Activated CD4-positive, alpha-beta T cell treated with anti-CD3 and anti-CD28 coated beads, Interleukin-2, Interleukin-6, amounts not matched to agents 100 ng/mL and 50 ng/mL, durations not matched to agents 16 hours and 8 hours (primary cell): ENCODE results near the gene TNS2.
"Not testable (repeated sequence)": the region's sequence is repeated elsewhere in the genome, so short reads cannot be mapped to it uniquely, and the experiment has no call there.

Source experiments
- DNase-seq: peaks from one replicate; pipeline ENCODE4 v3.0.0-alpha.2; 2020

The TNS2 gene

DNA sequence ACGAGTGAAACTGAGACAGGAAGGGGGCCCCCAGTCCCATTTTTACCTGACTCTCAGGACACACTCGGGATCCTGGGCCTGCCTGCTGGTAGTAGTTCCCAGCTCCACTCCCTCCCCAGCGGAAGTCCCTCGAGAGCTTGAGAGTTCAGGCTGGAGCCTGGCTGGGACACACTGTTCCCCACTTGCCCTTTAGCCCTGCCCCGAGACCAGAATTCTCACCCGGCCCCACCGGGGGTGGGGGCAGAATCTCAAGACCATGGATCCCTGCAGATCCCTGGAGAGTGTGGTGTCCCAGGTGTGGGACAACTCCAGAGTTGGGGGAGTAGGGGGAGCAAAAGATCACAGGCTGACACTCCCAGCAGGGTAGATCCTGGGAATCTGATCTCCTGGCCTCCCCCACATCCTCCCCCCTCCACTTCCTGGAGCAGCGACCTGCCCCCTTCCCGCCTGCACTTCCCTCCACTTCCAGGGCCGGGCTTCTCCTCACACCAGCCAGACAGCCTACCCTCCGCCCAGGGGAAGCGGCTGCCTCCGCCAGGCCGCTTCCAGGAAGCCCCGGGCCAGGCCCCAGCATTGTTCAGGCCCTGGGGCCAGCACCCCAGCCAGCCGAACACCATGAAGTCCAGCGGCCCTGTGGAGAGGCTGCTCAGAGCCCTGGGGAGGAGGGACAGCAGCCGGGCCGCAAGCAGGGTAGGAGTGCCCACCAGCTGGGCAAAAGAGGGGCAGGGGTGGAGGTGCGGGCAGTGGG, at the start of gene TNS2:
Gene TNS2 (plus strand): TSS at position 495 of the 748 bp plus-strand sequence. CDS start 121 bp downstream, at position 616.
- DNase-seq: no peak

DNA sequence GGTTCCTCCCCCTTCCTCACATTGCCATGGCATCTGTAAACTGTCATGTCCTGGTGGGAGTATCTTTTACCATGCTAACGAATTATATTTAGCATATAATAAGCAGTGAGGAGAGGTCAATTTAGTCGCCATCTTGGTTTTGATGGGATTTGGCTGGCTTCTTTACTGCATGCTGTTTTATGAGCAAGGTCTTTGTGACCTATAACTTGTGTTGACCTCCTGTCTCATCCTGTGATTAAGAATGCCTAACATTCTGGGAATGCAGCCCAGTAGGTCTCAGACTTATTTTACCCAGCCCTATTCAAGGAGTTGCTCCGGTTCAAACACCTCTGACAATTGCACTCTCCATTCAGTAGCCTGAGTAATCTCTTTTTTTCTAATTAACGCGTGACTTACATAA, 45.7 kb upstream of the TNS2 start:
- DNase-seq: no peak

GRCh38 chr12:53004582-53004981, 45.3 kb upstream of the TNS2 start:
- no peak for DNase-seq

DNA sequence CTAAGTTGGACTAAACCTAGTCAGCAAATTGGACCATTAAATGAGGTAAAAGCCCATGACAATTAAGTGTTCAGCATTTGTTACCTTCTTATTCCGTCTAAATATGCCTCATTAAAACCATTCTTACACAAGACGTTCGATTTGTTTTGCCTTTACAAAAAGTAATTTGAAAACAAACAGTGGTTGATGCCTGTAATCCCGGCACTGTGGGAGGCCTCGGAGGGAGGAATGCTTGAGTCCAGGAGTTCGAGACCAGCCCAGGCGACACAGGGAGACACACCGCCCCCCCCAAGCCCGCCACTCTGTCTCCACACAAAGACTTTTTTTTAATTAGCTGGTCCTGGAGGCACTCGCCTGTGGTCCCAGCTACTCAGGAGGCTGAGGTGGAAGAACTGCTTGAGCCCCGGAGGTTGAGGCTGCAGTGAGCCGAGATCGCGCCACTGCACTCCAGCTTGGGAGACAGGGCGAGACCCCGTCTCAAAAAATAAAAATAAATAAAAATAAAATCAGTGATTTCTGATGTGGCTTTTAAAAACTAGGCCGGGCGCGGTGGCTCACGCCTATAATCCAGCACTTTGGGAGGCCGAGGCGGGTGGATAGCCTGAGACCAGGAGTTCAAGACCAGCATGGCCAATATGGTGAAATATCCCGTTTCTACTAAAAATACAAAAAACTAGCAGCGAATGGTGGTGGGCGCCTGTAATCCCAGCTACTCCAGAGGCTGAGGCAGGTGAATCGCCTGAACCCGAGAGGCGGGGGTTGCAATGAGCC, 44.5 kb upstream of the TNS2 start:
- no peak for DNase-seq

GRCh38 chr12:53005986-53006809, 43.7 kb upstream of the TNS2 start, which contains the start of gene EIF4B:
TSS of gene EIF4B (plus strand) at chr12:53006456. CDS start at chr12:53006484, 28 bp downstream.
- DNase-seq: peak; percentile 100

DNA sequence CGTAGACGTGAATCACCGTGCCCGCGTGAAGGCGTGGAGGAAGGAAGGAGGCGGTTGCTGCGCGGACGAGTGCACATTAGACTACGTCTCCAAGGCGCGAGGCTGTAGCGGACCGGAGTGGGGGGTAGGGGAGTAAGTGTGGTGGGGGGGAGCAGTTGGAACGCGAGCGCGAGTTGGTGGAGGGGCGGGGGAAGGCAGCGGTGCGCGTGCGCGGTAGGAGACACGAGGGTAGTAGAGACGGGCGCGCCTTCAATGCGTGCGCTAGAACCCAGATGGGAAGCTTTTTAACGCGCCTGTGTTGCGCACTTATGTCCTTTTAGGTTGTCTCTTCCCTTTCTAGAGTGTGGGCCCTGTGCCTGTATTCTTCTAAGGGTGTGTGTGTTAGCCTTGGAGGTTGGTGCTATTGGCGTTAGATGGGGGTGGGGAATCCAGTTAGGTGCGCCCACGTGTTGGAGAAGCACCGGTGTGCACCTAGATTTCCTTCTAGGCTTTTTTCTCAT, 43.0 kb upstream of the TNS2 start:
- DNase-seq: peak; percentile 90

GRCh38 chr12:53007343-53007742, 42.5 kb upstream of the TNS2 start:
- DNase-seq: no peak

GRCh38 chr12:53008760-53009159, 41.1 kb upstream of the TNS2 start:
- DNase-seq: not testable (repeated sequence)

DNA sequence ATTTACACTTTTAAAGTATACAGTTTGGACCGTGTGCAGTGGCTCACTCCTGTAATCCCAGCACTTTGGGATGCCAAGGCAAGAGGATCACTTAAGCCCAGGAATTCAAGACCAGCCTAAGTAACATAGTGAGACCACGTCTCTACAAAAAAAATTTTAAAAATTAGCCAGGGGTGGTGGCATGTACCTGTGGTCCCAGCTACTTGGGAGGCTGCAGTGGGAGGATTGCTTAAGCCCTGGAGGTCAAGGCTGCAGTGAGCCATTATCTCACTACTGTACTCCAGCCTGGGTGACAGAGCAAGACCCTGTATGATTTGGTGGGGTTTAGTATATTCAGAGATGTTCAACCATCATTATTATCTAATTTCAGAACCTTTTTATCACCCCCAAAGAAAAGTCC, 38.9 kb upstream of the TNS2 start:
- no peak for DNase-seq

DNA sequence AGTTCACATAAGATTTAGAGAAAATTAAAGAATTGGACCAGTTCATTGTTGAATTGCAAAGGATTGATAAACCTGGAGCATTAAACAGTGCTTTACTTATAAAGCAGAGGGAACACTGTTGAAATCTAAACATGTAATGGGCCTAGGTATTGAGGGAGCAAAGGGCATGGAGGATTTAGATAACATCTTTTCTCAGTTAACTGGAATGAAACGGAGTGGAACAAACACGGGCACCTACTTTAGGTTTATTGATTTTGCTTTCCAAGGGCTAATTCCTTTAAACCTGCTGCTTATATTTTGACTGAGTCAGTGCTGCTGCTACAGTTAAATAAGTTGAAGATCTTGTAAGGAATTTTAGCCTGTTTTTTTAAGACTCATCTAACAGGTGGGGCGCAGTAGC, 38.0 kb upstream of the TNS2 start:
- DNase-seq: no peak

- no peak for DNase-seq
Measured at GRCh38 chr12:53012928-53013327, 36.9 kb upstream of the TNS2 start.

- DNase-seq: no peak
Measured at GRCh38 chr12:53014709-53015108, 35.2 kb upstream of the TNS2 start.

GRCh38 chr12:53025250-53025649, 24.6 kb upstream of the TNS2 start:
- no peak for DNase-seq

DNA sequence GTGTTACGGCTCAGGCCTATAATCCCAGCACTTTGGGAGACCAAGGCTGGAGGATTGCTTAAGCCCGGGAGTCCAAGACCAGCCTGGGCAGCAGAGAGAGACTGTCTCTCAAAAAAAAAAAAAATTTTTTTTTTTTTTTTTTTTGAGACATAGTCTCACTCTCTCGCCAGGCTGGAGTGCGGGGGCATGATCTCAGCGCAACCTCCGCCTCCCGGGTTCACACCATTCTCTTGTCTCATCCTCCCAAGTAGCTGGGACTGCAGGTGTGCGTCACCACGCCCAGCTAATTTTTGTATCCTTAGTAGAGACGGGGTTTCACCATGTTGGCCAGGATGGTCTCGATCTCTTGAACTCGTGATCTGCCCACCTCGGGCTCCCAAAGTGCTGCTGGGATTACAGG, 22.9 kb upstream of the TNS2 start:
- DNase-seq: not testable (repeated sequence)

GRCh38 chr12:53031616-53032015, 18.2 kb upstream of the TNS2 start:
- no peak for DNase-seq

- not testable (repeated sequence) for DNase-seq
Measured at GRCh38 chr12:53033832-53034231, 16.0 kb upstream of the TNS2 start.

DNA sequence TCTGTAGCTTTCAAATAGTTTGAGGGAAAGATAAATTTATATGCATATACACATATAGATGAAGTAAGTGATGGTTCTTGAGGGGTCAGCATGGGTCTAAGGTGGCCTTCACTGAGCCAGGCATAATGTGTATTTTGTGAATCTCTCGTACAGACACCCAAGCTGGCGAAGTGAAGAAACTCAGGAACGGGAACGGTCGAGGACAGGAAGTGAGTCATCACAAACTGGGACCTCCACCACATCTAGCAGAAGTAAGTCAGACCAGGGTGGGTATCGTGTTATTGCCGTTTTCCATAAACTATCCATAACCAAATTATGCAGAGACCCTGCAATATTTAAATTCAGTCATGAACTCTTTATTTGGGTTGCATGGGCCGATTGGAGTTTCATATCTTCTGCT, 15.4 kb upstream of the TNS2 start:
- no peak for DNase-seq

DNA sequence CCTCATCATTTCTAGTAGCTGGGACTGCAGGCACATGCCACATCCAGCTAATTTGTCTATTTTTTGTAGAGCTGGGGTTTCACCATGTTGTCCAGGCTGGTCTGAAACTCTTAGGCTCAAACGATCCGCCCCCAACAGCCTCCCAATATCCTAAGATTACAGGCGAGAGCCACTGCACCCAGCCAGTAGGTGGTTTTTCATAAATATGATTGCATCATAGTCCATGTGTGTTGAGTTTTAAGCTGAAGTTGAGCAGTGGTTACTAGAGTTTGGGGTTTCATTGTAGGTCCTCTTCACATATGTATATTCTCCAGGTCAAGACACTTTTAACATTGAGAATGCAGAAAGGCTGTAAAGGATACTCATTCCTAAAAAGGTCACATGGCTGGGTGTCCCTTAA, 13.1 kb upstream of the TNS2 start:
- DNase-seq: no peak

DNA sequence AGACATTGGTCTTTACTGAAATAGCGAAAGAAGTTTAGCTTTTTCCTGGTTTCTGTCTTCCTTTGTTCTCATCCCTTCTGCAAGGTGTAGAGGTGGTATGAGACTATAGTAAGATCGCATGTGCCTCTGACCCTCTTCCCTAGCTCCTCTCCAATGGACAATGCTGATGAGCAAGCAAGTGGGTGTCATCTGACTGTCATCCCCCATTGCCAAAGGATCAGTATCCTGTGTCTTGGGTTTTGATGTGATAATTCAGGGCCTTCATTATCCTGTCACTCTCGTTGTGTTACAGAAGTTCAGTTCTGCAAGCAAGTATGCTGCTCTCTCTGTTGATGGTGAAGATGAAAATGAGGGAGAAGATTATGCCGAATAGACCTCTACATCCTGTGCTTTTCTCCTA, 10.0 kb upstream of the TNS2 start:
- no peak for DNase-seq

GRCh38 chr12:53042607-53043454, 7.0 kb upstream of the TNS2 start:
- no peak for DNase-seq

DNA sequence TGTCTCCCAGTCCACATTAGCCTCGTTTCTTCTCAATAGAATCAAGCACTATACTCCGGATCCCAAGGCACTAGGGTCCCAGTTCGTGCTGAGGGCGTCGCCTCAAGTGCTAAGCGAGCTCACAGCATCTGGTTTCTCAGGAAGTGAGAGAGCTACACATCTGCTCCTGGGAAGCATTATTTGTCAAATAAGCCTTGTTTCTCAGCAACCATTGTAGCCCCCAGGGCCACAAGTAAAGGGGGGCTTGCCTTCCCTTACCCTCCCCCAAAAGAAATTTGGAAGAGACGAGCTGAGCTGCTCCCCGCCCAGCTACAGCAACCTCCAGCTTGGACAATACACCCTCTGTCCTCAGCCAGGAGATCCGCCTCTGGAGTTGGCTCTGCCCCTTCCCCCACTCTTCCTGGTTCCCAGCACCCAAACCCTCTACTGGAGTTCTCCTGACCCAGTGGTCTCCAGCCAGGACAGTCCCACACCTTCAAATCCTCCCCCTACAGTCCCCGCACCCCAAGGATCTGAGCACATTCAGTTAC, 5.7 kb upstream of the TNS2 start:
- DNase-seq: no peak
